Measurements from ENCODE around the gene STK38L.

Gene STK38L

DNA sequence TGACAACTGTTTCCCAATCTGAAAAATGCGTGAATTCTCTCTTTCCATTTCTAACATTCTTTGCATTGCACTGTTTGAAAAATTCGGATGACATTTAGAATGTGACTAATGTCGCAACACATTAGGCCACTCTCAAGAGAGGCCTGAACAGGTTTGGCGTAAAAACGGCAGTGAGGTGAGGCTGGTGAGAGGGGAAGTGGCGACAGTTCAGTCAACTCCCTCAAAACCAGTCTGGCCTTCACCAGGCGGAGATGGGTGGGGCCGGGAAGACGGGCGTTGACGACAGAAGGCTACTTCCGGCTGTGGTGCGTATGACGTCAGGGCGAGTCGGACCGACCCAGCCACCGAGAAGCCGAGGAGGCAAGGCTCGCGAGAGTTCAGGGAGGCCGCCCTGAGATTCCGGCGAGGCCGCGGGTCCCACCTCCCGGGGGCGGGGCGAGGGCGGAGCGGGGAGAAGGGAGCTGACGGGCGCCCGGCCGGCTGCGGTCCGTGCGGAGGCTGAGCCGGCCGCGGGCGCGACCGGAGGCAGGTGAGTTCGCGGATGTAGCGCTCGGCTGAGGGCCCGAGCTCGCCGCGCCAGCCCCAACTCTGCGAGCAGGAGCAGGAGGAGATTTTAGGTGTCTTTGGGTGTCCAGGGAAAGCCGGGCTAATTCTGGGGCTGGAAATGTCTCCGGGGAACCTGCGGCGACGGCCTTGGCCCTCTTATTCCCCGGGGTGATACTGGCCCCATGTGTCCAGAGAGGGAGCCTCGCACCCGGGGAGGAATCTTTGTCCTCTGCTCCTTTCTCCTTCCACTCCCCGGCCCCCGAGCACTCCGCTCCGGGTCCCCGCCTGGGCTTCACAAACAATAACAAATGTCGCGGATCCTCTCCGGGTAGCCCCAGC, at the start of gene STK38L:
Gene STK38L (plus strand): TSS at position 483 of the 885 bp plus-strand sequence. CDS start 53,435 bp downstream, outside the sequence.
- peak; percentile 51 for DNase-seq

- no peak for DNase-seq
Observed at GRCh38 chr12:27194644-27195043, 49.4 kb upstream of the STK38L start.

DNA sequence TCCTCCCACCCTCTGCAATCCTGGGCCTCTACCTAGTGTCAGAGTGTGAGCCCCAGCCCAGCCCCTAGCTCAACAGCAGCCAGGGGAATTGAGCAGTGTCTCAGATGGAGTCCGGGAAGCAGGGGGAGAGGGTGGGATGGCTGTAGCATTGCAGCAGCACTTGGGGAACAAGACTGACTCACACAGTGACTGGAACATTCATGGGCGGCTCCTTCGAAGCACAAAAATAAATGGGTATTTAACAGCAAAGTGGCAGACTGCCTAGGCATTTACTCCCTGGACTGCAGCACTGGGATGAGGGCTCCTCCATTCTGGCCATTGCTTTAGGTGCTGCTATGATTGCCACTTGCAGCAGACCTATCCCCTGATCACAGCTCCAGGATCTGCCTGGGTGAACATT, 46.0 kb upstream of the STK38L start:
- DNase-seq: no peak

DNA sequence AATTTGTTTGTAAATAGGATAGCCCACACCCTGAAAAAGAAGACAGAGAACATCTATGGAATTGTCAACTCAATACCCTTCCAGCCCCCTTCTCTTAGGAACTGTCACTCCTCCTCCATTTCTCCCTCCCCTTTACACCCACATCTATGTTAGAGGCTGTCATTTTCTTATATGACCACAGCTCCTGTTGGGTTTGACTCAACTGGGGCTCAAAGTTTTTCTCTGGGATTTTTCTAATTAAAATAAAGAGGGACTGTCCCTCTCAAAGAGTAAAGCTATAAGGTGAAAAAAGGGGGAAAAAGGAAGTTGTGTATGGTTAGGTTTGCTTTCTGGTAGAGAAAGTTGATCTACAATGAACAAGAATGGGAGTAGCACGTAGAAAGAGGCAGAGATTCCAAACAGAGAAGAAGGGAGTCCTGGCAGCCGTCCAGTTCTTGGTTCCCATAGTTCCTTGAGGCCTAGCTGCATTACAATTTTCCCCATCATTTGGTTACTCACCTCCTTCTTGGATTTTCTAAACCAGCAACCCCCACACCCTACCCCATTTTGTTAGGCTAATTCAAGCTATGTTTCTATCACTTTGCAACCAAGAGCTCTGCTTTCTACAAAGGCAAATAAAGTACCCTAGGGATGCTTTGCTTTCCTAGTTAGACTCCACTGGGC, 44.3 kb upstream of the STK38L start:
- no peak for DNase-seq

DNA sequence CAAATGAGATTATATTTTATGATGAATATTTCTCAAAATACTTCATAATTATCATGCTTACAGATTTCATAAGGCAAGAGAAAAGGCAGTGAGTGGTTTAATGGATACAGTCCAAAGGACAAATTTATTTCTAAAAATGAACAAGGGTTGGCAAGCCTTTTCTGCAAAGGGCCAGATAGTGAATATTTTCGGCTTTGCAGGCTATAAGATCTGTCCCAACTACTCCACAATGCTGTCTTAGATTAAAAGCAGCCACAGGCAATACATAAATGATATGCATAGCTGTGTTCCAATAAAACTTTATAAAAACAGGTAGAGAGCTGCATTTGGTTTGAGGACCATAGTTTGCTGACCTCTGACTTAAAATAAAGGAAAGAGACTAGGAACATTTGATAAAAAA, 42.9 kb upstream of the STK38L start:
- no peak for DNase-seq

DNA sequence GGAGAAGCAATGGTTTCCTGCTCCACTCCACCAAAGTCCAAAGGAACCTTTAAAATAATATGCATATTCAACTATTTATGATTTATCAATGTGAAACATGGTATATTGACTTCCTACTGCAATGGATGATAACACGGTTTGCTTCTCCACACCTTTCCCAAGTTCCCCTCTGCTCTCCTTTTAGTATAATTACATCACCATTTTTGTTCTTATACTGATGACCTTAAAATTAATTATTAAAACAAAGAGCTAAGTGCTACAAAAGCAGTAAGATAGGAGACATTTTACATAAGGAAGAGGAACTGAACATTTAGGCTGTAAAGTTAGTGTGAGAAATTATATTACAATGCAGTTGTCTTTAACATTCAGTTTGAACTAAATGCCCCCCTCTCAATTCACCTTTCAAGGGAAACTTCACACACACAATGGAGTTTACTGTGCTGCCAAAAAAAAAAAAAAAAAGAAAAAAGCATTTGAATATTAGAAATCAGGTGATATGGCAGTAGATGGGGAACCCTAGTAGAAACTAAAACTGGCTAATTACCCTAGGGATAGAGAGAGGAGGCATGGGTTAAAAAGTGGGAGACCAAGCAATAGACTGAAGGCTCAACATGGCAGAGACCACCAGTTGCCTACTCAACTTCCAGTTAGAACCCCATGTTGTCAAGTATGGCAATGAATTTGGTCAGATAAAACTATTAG, 37.1 kb upstream of the STK38L start:
- no peak for DNase-seq

DNA sequence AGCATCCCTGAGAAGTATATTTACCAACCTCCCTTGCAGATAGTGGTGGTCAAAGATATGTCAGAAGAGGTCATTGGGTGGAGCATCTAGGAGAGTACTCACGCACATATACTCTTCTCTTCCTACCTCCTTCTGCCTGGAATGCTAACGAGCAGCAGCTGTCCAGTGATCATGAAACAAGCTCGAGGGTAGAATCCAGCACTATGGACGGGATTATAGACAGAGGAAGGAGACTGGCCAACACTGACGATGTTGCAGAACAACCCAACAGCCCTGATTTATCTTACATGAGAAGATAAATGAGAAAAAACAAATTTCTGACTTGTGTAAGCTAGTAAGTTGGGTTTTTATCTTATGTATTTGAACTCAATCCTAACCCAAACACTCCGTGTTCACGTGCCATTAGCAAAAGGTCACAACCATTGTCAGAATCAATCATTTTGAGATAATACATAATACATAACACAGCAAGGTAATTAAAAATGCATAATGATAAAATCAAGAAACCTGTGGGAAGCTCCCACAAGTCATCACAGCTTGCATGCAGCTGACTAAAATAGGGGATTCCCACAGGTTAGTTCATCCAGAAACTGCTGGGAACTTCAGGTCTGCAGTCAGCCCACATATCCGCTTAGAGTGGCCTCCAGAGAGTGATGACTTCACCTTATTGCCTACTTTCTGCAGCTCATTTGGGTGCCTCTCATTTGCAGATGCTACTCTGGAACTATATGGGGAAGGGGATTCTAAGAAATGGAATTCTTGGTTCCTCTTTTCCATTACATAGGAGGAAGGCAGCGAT, 36.3 kb upstream of the STK38L start:
- DNase-seq: no peak

- no peak for DNase-seq
Observed at GRCh38 chr12:27208414-27208750, 35.7 kb upstream of the STK38L start.

- no peak for DNase-seq
Observed at GRCh38 chr12:27209257-27209910, 34.7 kb upstream of the STK38L start.

- no peak for DNase-seq
Observed at GRCh38 chr12:27210187-27210586, 33.9 kb upstream of the STK38L start.

DNA sequence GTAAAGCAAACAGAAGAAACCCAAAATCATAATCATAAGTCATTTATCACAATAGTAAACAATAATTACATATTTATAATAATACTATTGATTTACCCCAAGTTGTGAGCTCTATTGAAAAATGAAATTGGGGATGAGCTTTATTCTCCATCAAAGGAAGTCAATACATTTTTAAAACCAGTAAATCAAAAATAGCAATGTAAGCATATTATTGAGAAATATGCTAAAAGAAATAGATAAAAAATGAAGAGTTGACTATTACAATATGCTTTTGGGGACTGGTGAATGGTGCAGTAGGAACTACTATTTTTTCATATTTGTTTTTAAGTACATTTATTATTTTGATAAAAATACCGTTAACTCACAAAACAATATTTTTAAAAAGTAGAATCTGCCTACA, 31.2 kb upstream of the STK38L start:
- no peak for DNase-seq

GRCh38 chr12:27213304-27213703, 30.8 kb upstream of the STK38L start:
- DNase-seq: no peak

DNA sequence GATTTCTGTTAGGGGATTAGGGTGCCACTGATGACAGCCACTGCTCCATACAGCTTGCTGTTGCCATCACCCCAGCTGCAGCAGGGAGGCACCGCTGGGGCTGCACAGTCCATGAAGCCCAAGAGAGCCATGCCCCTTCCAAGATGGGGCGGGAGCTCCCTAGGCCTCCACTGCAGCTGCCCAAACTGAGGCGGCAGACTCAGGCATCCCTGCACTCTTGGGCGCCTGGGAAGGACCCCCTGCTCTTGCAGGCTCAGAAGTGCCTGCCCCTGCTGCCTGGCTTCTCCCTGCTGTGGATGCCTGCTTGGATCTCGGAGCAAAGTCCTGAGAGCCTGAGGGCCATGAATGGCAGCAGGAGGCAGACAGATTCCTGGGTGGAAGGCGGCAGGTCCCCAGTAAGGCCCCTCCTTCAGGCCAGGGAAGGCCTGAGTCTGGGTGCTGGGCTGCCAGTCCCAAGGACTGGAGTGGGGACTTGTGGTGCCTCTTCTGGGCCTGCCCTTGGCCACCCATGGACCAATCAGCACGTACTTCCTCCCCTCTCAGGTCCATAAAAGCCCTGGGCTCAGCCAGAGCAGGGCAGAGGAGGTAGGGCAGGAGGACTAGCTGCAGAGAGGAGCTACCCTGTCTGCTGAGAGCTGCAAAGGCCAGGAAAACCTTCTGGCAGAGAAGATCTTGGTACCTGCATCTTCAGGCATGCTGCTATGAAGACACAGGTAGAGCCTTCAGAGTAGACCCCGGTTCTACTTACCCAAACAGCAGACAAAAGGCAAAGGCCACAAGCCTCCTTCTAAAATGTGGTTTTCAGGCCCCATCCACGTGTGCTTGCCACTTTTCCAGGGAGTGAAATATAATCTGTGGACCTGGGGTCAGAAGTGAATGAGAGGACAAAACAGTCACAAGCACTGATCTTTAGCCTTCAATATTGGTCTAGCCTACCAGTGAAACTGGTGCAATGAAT, 30.0 kb upstream of the STK38L start:
- no peak for DNase-seq

DNA sequence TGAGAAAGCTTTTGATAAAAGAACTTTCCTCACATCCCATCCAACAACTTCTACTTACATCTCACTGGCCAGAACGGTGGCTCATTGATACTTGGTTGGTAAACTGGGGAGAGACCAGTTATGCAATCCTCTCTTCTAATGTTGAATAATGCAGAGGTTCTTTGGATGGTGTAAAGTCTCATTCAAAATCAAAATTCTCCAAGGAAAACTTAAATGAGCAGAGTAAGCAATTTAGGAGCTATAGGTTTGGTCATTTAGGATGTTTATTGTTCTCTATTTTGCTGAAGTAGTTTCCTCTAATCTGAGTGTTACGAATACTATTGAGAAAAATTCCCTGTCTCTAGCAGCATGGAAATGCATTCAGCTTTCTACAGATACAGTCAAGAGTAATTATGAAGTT, 26.5 kb upstream of the STK38L start:
- DNase-seq: no peak

DNA sequence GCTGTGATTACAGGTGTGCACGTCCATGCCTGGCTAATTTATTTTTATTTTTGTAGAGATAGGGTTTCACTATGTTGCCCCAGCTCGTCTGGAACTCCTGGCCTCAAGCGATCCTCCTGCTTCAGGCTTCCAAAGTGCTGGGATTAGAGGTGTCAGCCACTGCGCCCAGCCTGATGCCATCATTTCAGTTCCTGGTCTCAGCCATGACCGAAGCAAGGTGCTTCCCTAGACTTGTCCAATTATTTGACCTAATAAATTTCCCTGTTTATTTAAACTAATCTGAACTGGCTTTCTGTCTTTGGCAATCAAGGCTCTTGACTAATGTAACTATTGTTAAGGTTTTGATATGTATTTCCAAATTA, 24.4 kb upstream of the STK38L start:
- DNase-seq: no peak

DNA sequence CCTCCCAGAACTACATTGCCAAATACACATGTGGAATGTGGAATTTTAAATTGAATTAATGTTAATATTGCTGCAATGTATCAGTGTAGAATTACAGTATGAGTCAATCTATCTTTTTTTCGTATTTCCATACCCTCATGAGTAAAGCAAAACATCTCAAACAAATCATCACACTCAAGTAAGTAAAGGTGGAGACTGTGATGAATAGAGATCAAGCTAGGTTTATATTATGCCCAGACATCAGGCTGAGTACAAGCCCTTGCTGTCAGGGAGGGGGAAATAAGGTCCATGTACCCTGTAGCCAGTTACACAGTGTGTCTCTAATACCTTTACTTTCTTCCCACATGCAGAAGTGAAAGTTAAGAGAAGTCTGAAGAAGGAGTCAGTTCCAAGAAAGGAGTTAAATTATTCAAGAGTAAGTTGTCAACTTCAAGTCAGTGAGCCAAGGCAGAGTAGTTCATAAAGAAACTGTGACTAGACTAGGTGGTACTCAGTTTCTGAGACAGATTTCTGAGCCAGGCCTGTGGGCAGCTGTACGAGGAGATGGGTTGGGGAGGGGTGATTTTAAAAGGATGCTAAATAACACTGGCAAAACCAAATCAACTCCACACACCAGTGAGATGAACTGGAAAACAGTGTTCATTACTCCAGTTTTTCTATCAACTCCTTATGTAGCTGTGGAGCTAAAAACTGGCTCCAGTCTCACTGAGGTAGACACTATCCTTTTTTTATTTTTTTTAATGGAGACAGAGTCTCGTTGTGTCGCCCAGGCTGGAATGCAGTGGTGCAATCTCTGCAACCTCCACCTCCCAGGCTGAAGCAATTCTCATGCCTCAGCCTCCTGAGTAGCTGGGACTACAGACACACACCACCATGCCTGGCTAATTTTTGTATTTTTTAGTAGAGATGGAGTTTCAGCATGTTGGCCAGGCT, 23.8 kb upstream of the STK38L start:
- no peak for DNase-seq

DNA sequence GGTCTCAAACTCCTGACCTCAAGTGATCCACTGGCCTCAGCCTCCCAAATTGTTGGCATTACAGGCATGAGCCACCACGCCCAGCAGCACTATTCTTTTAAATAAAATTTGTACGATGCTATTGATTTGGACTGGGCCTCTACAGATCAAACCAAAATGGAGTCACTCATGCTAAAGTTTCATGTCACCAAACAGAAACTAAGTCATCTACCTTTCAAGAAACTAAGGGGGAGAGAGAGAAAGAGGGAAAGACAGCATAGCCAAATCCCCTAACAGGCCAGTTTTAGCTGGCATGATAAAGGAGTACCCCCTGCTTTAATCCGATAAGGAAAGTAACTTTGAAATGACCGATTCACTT, 23.1 kb upstream of the STK38L start:
- no peak for DNase-seq

- DNase-seq: no peak
Observed at GRCh38 chr12:27221625-27222387, 22.3 kb upstream of the STK38L start.

- no peak for DNase-seq
Observed at GRCh38 chr12:27226407-27226929, 17.6 kb upstream of the STK38L start.

Measured in NCI-H524 treated with DMSO at 0.1 percent for 48 hours (cell line).